A549 (cell line): ENCODE measurements around the gene PBX3.

Experiments
- CBX2 ChIP-seq: fragments of 200-600 bp; sonication (generic); IDR thresholded peaks from 2 replicates; pipeline ENCODE4 v1.6.1; 2016; ENCODE audit warnings: low read depth, mild to moderate bottlenecking, borderline replicate concordance
- SMC3 ChIP-seq: fragments of >200 bp; sonication (Bioruptor Twin); formaldehyde crosslinking; IDR thresholded peaks from 3 replicates; pipeline ENCODE4 v1.6.1; 2018; ENCODE audit warnings: inconsistent platforms
- SREBF2 ChIP-seq: fragments of 450-650 bp; IDR thresholded peaks from 2 replicates; pipeline ENCODE4 v1.6.1; 2014; ENCODE audit warnings: mild to moderate bottlenecking, moderate library complexity
- TF ChIP-seq, protein P1 (sequence below): fragments of 200-600 bp; sonication (generic); IDR thresholded peaks from 2 replicates; pipeline ENCODE4 v1.6.1; 2016; ENCODE audit warnings: antibody characterized with exemption, mild to moderate bottlenecking, moderate library complexity
- TF ChIP-seq, protein P2 (sequence below): fragments of >200 bp; sonication (Bioruptor Twin); formaldehyde crosslinking; IDR thresholded peaks from 3 replicates; pipeline ENCODE4 v1.5.1; 2016

DNA sequence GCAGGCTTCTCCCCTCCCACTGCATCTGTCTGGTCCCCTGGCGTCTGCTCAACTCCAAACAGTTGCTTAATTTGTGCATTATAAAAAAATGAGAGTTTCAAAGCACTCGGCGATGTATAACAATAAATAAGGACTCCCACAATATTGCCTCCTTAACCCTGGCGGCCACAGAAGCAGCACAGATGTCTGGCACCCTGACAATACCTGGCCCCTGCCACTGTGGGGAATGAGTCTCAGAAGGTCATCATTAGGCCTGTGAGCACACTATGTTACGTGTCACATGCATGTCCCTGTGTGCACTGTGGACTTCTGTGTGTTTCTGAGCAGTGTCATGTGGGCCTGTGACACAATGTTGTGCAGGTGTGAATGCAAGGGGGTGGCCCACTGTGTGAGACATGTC, 236.5 kb downstream of the PBX3 start:
- TF ChIP-seq SMC3 (no peak), CBX2 (no peak), SREBF2 (no peak)
- TF ChIP-seq, protein P1, sequence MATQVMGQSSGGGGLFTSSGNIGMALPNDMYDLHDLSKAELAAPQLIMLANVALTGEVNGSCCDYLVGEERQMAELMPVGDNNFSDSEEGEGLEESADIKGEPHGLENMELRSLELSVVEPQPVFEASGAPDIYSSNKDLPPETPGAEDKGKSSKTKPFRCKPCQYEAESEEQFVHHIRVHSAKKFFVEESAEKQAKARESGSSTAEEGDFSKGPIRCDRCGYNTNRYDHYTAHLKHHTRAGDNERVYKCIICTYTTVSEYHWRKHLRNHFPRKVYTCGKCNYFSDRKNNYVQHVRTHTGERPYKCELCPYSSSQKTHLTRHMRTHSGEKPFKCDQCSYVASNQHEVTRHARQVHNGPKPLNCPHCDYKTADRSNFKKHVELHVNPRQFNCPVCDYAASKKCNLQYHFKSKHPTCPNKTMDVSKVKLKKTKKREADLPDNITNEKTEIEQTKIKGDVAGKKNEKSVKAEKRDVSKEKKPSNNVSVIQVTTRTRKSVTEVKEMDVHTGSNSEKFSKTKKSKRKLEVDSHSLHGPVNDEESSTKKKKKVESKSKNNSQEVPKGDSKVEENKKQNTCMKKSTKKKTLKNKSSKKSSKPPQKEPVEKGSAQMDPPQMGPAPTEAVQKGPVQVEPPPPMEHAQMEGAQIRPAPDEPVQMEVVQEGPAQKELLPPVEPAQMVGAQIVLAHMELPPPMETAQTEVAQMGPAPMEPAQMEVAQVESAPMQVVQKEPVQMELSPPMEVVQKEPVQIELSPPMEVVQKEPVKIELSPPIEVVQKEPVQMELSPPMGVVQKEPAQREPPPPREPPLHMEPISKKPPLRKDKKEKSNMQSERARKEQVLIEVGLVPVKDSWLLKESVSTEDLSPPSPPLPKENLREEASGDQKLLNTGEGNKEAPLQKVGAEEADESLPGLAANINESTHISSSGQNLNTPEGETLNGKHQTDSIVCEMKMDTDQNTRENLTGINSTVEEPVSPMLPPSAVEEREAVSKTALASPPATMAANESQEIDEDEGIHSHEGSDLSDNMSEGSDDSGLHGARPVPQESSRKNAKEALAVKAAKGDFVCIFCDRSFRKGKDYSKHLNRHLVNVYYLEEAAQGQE = no peak
- TF ChIP-seq, protein P2, sequence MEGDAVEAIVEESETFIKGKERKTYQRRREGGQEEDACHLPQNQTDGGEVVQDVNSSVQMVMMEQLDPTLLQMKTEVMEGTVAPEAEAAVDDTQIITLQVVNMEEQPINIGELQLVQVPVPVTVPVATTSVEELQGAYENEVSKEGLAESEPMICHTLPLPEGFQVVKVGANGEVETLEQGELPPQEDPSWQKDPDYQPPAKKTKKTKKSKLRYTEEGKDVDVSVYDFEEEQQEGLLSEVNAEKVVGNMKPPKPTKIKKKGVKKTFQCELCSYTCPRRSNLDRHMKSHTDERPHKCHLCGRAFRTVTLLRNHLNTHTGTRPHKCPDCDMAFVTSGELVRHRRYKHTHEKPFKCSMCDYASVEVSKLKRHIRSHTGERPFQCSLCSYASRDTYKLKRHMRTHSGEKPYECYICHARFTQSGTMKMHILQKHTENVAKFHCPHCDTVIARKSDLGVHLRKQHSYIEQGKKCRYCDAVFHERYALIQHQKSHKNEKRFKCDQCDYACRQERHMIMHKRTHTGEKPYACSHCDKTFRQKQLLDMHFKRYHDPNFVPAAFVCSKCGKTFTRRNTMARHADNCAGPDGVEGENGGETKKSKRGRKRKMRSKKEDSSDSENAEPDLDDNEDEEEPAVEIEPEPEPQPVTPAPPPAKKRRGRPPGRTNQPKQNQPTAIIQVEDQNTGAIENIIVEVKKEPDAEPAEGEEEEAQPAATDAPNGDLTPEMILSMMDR = no peak
